Measurements from ENCODE around the gene ATF3. TPM values are rescaled to one million over a fixed set of nuclear protein-coding genes. Genes with fewer than 3 reads are reported as not detected.

The ATF3 gene
- total RNA-seq (2012; rRNA removed), result 9.9 and 15.0 TPM in 2 replicates
- 12.3 and 17.9 TPM in 2 replicates for polyA plus RNA-seq (2012; rRNA removed)
- polyA plus RNA-seq (2012; cell fraction: cytosol; rRNA removed), result 13.7 and 26.0 TPM in 2 replicates
- polyA plus RNA-seq (2012; cell fraction: nucleus; rRNA removed; ENCODE audit: low replicate concordance), result 98.0 and 356 TPM in 2 replicates
- Bru-seq, nascent RNA, result percentile 67 among the genes with signal in this experiment
- BruChase-seq, experiment 1, labeled RNA remaining after a 6-hour chase, result percentile 25 among the genes with signal in this experiment
- BruChase-seq, experiment 2, labeled RNA remaining after a 2-hour chase, result percentile 33 among the genes with signal in this experiment
- long read RNA-seq, transcript ATF3-202 (4 exons, 2,033 nt), result major isoform, 10 of 14 reads
- long read RNA-seq, partial matches to known transcripts, result 0 of 14 reads
- long read RNA-seq, other reads (novel, unspliced or antisense), result 3 of 14 reads

DNA sequence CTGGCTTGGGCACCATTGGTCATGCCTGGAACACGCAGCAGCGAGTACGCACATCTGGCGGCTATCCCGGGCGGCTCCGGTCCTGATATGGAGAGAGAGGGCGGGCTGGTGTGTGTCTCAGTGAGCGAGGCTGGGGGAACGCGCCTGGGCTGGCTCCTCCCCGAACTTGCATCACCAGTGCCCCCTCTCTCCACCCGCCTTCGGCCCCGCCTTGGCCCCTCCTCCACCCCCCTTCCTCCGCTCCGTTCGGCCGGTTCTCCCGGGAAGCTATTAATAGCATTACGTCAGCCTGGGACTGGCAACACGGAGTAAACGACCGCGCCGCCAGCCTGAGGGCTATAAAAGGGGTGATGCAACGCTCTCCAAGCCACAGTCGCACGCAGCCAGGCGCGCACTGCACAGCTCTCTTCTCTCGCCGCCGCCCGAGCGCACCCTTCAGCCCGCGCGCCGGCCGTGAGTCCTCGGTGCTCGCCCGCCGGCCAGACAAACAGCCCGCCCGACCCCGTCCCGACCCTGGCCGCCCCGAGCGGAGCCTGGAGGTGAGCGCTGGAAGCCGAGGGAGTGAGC, at the start of gene ATF3:
Gene ATF3, plus strand, starts transcription at position 370 of the 567 bp plus-strand sequence. CDS start 6,261 bp downstream, outside the sequence.
- H3K27ac ChIP-seq (ENCODE audit: insufficient read depth, low read length), result peak within 1 kb of the TSS; percentile 78
- peak within 1 kb of the TSS; percentile 68 for H2BK5ac ChIP-seq (ENCODE audit: low read depth, low read length, poor library complexity, severe bottlenecking)
- H3K79me1 ChIP-seq (ENCODE audit: low read depth in 1 of 2, low read length in 2 of 2), result peaks cover 19 to 39% of the 10 kb centered on the region in 2 experiments
- H3K4me3 ChIP-seq (ENCODE audit: insufficient read depth, low read depth, low read length), result peak within 1 kb of the TSS; percentile 77
- peaks cover 3% of the 10 kb centered on the region; the same call in 1 of the 2 replicates for H3K9me1 ChIP-seq (ENCODE audit: insufficient read depth, low read length)
- peaks cover 11% of the 10 kb centered on the region; the same call in 1 of the 2 replicates for H4K20me1 ChIP-seq (ENCODE audit: insufficient read depth, low read length)
- peaks cover 42% of the 10 kb centered on the region for H3K27me3 ChIP-seq (ENCODE audit: control insufficient read depth, insufficient read depth, low read length)
- intact Hi-C loops (cut with micrococcal nuclease) (loop anchor here (1.0 to 2.0 kb wide), 5 partner anchors 12 to 131 kb away; no protein-coding TSS in a partner anchor), in situ Hi-C loops (cut with MboI; ENCODE audit: low sequenced_read_pairs) (no loop called here), dilution Hi-C loops (cut with HindIII; ENCODE audit: low sequenced_read_pairs, unreplicated experiment) (no loop called here)
- peaks cover 14% of the 10 kb centered on the region for H3K4me1 ChIP-seq (ENCODE audit: control insufficient read depth, insufficient read depth, low read length)
- H3K36me3 ChIP-seq (ENCODE audit: control insufficient read depth, insufficient read depth, low read length), result no peaks in the 10 kb centered on the region
- peak; percentile 91 for ATAC-seq (ENCODE audit: low read depth)
- peak within 1 kb of the TSS; percentile 84 for H3K23ac ChIP-seq (ENCODE audit: low read depth, low read length)
- no TSS peak for BruUV-seq (replicated peaks)
- peak within 1 kb of the TSS; percentile 66 for H3K9ac ChIP-seq (ENCODE audit: low read depth, low read length)
- H2BK20ac ChIP-seq (ENCODE audit: low read depth, low read length), result peak within 1 kb of the TSS; percentile 27; the same call in 1 of the 2 replicates
- H3K56ac ChIP-seq (ENCODE audit: extremely low read depth, insufficient read depth, low read length), result peak within 1 kb of the TSS; percentile 12; the same call in 1 of the 2 replicates
- peak within 1 kb of the TSS; percentile 93 for H2AK9ac ChIP-seq (replicated peaks; ENCODE audit: low read depth, low read length, poor library complexity)
- peak within 1 kb of the TSS; percentile 51 for H3K4ac ChIP-seq (ENCODE audit: low read depth, low read length)
- ChIA-PET CTCF (interaction anchor here (0.6 to 1.0 kb wide), 4 partner anchors 10 to 131 kb away, joined by 3 to 12 read pairs (median 3); no protein-coding TSS in a partner anchor), POLR2A (ENCODE audit: unreplicated experiment) (interaction anchor here (0.5 to 1.0 kb wide), 13 partner anchors 10 to 1310 kb away, joined by 3 to 7 read pairs (median 4); no protein-coding TSS in a partner anchor)
- H3K14ac ChIP-seq (replicated peaks; ENCODE audit: low read depth, low read length), result peak within 1 kb of the TSS; percentile 72
- H2BK120ac ChIP-seq (ENCODE audit: low read depth, low read length), result peak within 1 kb of the TSS; percentile 85
- peak within 1 kb of the TSS; percentile 70 for H4K91ac ChIP-seq (ENCODE audit: insufficient read depth, low read depth, low read length)
- no peak within 1 kb of the TSS for H4K5ac ChIP-seq (ENCODE audit: low read depth, low read length)
- WGBS, 2 experiments (ENCODE audit: extremely low coverage in 2 of 2, insufficient read length in 1 of 2), result 0% methylated on average over 6 of the region's 54 CpGs; no CpG with 5 or more reads in 1 of the 2 experiments
- H2AK5ac ChIP-seq (ENCODE audit: low read depth, low read length), result peak within 1 kb of the TSS; percentile 35
- peak within 1 kb of the TSS; percentile 45; the same call in 2 of the 3 replicates for H2BK15ac ChIP-seq (ENCODE audit: low read depth, low read length)
- peak within 1 kb of the TSS; percentile 27; the same call in 1 of the 2 replicates for H3K18ac ChIP-seq (ENCODE audit: low read depth, low read length)
- H3K4me2 ChIP-seq (ENCODE audit: low read depth, low read length), result peak within 1 kb of the TSS; percentile 90
- peak within 1 kb of the TSS in 1 of 2 experiments; percentile 49; a peak in 1 of 4 replicates for H4K8ac ChIP-seq (ENCODE audit: low read depth in 2 of 2, low read length in 2 of 2)
- H3K9me3 ChIP-seq (ENCODE audit: control insufficient read depth, insufficient read depth, low read length), result no peaks in the 10 kb centered on the region
- peak; percentile 99 for DNase-seq
- peak within 1 kb of the TSS; percentile 86 for H2AFZ ChIP-seq (replicated peaks; ENCODE audit: low read length, poor library complexity)
- no peak for TF ChIP-seq RCOR1 (IDR thresholded peaks at IDR 0.05; ENCODE audit: insufficient replicate concordance, low read length)
- TF ChIP-seq, protein P1, sequence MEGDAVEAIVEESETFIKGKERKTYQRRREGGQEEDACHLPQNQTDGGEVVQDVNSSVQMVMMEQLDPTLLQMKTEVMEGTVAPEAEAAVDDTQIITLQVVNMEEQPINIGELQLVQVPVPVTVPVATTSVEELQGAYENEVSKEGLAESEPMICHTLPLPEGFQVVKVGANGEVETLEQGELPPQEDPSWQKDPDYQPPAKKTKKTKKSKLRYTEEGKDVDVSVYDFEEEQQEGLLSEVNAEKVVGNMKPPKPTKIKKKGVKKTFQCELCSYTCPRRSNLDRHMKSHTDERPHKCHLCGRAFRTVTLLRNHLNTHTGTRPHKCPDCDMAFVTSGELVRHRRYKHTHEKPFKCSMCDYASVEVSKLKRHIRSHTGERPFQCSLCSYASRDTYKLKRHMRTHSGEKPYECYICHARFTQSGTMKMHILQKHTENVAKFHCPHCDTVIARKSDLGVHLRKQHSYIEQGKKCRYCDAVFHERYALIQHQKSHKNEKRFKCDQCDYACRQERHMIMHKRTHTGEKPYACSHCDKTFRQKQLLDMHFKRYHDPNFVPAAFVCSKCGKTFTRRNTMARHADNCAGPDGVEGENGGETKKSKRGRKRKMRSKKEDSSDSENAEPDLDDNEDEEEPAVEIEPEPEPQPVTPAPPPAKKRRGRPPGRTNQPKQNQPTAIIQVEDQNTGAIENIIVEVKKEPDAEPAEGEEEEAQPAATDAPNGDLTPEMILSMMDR (conservative IDR thresholded peaks at IDR 0.05; ENCODE audit: low read depth, low read length), result no peak
- peak; percentile 98 for TF ChIP-seq CEBPB (IDR thresholded peaks at IDR 0.05; ENCODE audit: low read depth, low read length)
- peak; percentile 97 for TF ChIP-seq MAZ (IDR thresholded peaks at IDR 0.05; ENCODE audit: borderline replicate concordance, low read depth, low read length)
- 0 out of 2 replicates have a peak, but pooled peaks have one; percentile 19 for TF ChIP-seq NFE2L2 (IDR thresholded peaks at IDR 0.05; ENCODE audit: low read depth, low read length)
- 0 out of 2 replicates have a peak, but pooled peaks have one; percentile 10 for TF ChIP-seq RAD21 (IDR thresholded peaks at IDR 0.05; ENCODE audit: low read length)
- TF ChIP-seq, protein P2, sequence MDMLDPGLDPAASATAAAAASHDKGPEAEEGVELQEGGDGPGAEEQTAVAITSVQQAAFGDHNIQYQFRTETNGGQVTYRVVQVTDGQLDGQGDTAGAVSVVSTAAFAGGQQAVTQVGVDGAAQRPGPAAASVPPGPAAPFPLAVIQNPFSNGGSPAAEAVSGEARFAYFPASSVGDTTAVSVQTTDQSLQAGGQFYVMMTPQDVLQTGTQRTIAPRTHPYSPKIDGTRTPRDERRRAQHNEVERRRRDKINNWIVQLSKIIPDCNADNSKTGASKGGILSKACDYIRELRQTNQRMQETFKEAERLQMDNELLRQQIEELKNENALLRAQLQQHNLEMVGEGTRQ (IDR thresholded peaks at IDR 0.05; ENCODE audit: low read depth, low read length), result no peak; the same call in 1 of the 2 replicates
- TF ChIP-seq BHLHE40 (IDR thresholded peaks at IDR 0.05; ENCODE audit: low read depth, low read length), result peak; percentile 41; the same call in 1 of the 2 replicates
- no peak for TF ChIP-seq MAFK (IDR thresholded peaks at IDR 0.05; ENCODE audit: low read depth, low read length)
- no peak for TF ChIP-seq RFX5 (IDR thresholded peaks at IDR 0.05; ENCODE audit: low read depth, low read length)
- TF ChIP-seq FOS (IDR thresholded peaks at IDR 0.05; ENCODE audit: low read depth, low read length), result peak; percentile 34
- peak; percentile 99 for TF ChIP-seq POLR2A (IDR thresholded peaks at IDR 0.05; ENCODE audit: low read depth, low read length)
- TF ChIP-seq MXI1 (IDR thresholded peaks at IDR 0.05; ENCODE audit: borderline replicate concordance, low read depth, low read length), result peak; percentile 53; the same call in 1 of the 2 replicates
- no peak; the same call in none of the 2 replicates for TF ChIP-seq CHD1 (IDR thresholded peaks at IDR 0.05; ENCODE audit: low read depth, low read length)
